Activated naive CD4-positive, alpha-beta T cell treated with anti-CD3 and anti-CD28 coated beads, Interleukin-2, amount 50 U/mL, for 72 hours (primary cell): ENCODE results near the gene POU2F1. TPM values are rescaled to one million over a fixed set of nuclear protein-coding genes. Genes with fewer than 3 reads are reported as not detected.

Experiments used
- ATAC-seq, 2 donors: fragments of 150-1000 bp; cut with Tn5 transposase; 2 replicates each; pipeline ENCODE4 v1.10.0; 2021; ENCODE audit warnings: mild to moderate bottlenecking in 2 of 2, moderate library complexity in 2 of 2
- DNase-seq, 2 donors: peaks; one replicate each; pipeline ENCODE4 v3.0.0; 2021 to 2022; ENCODE audit warnings: low spot score in 2 of 2
- H3K27ac Mint-ChIP-seq, 2 donors: one replicate each; pipeline ENCODE4 v1.8.0; 2022; ENCODE audit warnings: mild to moderate bottlenecking in 2 of 2, mixed read lengths in 2 of 2
- H3K36me3 Mint-ChIP-seq, 2 donors: one replicate each; pipeline ENCODE4 v1.8.0; 2022; ENCODE audit warnings: mixed read lengths in 2 of 2
- H3K9me3 Mint-ChIP-seq, 2 donors: one replicate each; pipeline ENCODE4 v1.8.0; 2022; ENCODE audit warnings: mixed read lengths in 2 of 2
- total RNA-seq, 2 donors: library from RNA; stranded (reverse); gene quantifications; one replicate each; pipeline ENCODE4 v1.2.3, GENCODE V29; 2022

Gene POU2F1
- total RNA-seq, 2 donors from 2014 or later, result 32.0 to 32.1 TPM

- no peak overlapping the region for H3K27ac Mint-ChIP-seq
- no peak for ATAC-seq
- H3K9me3 Mint-ChIP-seq, result no peaks in the 10 kb centered on the region
- DNase-seq, result no peak
- H3K36me3 Mint-ChIP-seq, result peaks cover 11 to 53% of the 10 kb centered on the region in 2 donors
Measured at GRCh38 chr1:167476061-167476460, 255.4 kb downstream of the POU2F1 start.

Other genes starting within 250 kb of the POU2F1 start
- gene ILDR2, start 245.3 kb upstream of the POU2F1 start, total RNA-seq, result 10 to 100 TPM; 10.2 to 14.6 TPM
- not detected for gene MAEL, start 231.6 kb upstream of the POU2F1 start, total RNA-seq
- under 1 TPM; 0.20 to 0.76 TPM for gene GPA33, start 130.5 kb upstream of the POU2F1 start, total RNA-seq
- not detected for gene STYXL2, start 126.8 kb upstream of the POU2F1 start, total RNA-seq